SK-N-MC (cell line): Measurements from ENCODE around the gene LIME1.

ENCODE experiments used
- EZH2 ChIP-seq: fragments of 200-600 bp; sonication (generic); IDR thresholded peaks from one replicate; pipeline ENCODE4 v1.6.1; 2017; ENCODE audit warnings: antibody characterized with exemption
- FOXP2 ChIP-seq: optimal IDR thresholded peaks from 2 replicates; pipeline ENCODE3; 2011; ENCODE audit warnings: mild to moderate bottlenecking, moderate library complexity; ENCODE audit not compliant: insufficient read depth; ENCODE audit errors: extremely low read length, control extremely low read depth
- POLR2AphosphoS5 ChIP-seq: IDR thresholded peaks from 2 replicates; pipeline ENCODE4 v1.6.1; 2012; ENCODE audit warnings: mild to moderate bottlenecking, low read depth, low read length, borderline replicate concordance

- TF ChIP-seq EZH2 (no peak), POLR2AphosphoS5 (no peak), FOXP2 (no peak)
These were observed 37.2 kb downstream of the LIME1 start for GRCh38 chr20:63773571-63774241.
